ENCODE data around the gene BTBD16.
A peak's percentile ranks its signal among the peaks of the same experiment; 100 is the strongest.

BTBD16 gene

DNA sequence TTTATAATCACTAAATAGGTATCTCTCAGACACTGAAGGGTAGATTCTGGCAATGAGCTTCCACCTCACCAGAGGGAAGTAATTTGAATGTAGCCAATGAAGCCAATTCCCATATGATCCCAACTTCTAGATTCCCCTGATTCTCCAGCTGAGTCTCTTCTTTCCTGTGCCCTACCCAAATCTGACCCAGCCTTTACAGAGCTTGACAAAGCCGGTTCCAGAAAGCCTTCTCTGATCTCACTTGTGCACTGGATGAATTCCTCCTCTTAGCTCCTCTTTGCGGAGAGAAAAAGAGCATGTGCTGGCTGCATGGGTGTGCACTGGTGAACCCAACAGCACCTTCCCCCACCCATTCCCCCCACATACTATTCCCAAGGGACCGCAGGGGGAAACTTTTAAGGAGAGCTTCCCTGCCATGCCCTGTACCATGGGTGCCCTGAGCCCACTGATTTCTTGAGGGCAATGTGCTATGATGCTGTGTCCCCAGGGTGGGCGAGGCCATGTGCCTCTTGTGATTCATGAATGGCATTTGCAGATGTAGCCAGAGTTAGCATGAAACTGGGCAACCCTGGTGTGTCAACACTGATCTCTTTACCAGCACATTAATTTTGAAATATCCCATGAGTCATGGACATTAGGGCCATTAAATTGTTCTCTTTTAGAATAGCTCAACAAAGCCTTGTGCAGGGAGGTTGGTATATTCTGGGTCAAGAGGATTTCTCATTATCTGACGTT, 53.0 kb downstream of the BTBD16 start:
- DNase-seq, result no peak

DNA sequence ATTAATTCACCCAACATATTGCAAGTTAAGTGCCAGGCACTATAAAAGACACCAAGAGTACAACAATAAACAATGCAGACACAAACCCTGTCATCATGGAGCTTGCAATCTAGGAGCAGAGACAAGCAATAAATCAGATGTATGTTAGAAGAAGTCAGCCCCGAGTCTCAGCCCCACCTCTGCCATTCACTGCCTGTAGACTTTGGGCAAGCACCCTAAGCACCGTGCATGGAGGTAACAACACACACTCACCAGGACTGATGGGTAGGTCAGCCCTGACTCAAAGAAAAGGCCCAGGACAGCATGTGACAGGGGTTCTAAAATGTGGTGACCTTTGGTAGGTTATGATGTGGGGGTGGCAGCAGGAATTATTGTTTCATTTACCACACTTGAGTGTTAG, 54.1 kb downstream of the BTBD16 start:
- DNase-seq, result no peak

DNA sequence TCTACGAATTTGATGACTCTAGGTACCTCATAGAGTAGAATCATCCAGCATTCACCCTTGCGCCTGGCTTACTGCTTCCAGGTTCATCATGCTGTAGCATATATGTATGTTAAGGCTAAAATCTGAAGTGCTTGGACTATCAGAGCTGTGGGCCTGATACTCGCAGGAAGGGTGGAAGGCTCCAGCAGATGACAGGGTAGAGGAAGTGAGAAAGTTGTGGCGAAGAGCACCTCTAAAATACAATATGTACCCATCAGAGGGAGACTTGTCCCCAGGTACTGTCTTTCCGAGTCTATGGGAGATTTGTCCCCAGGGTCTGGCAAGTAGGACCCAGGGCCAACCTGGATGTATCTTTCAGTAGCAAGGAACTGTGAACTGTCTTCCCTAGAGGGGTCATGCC, 55.3 kb downstream of the BTBD16 start:
- no peak for DNase-seq

DNA sequence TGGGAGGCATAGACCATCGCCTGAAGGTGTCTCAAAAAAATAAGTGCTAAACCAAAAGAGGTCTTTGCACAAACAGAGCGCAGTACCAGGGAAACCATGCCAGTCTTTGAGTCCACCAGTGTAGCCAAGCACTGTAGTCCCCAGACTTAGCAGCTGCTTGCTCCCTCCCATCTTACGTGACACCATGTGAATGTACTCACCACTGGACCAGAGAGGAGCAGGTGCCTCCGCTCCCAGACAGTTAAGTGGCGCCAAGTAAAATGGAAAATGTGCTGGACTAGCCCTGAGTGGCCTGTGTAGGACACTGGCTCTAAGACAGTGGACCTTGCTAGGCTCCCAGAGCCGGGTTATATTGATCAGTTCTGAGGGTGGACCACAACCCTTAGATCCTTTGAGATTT, 55.7 kb downstream of the BTBD16 start:
- no peak for DNase-seq

DNA sequence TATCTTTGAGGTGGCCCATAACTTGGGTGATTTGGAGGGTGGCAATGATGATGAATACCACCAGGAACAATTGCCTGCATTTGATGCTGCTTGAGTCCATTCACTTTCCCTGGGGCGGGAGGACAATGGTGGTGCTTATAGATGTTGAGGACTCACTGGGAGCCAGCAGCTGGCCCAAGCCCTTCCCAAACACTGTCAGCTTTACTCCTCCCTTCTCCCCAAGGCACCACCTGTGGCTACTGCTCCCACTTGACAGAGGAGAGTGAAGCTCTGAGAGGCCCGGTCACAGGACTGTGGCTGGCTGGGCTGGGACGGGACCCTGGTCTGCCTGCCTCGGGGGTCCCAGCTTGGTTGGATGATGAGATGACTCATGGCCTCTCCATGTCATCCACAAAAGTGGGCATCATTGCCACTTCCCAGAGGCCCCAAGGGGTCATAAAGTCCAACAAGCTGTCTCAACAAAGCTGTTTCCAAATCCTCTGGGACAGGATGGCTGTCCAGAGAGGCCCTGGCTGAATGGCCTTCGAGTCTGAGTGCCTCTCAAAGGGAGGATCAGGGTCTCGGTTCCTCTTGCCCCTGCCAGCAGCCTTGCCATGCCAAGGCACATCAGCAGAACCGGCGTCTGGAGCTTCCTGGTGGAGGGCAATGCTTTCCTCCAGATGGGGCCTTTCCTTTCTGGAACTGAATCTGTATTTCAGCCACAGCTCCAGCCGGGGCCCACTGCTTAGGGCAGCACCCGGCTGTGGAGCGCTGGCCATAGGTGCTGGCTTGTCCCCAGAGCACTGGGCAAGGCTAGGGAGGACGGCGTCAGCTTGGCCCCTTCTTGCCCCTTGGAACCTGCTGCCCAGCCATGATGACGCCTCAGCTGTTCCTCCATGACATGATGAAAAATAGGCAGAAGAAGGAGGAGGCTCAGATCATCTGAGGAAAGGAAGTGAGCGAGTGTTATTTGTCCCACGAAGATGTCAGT, 56.4 kb downstream of the BTBD16 start:
- DNase-seq, result no peak

DNA sequence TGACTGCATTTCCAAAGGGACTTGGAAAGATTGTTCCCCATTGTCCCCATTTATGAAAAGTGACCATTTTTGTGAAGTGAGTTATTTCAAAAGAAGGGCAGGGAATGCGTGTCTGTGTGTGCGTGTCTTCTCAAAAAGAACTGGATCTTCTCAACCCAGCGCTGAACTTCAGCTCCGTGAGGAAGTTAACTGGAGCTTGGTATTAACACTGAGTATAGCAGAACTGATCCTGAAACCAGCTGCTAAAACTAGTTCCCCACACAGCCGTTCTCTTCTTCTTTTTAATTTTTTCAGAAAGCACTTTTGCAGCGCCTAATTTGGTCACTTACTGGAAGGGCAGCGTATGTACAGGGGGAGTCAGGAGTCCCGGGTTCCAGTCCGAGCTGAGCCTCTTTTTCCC, 57.6 kb downstream of the BTBD16 start:
- no peak for DNase-seq

DNA sequence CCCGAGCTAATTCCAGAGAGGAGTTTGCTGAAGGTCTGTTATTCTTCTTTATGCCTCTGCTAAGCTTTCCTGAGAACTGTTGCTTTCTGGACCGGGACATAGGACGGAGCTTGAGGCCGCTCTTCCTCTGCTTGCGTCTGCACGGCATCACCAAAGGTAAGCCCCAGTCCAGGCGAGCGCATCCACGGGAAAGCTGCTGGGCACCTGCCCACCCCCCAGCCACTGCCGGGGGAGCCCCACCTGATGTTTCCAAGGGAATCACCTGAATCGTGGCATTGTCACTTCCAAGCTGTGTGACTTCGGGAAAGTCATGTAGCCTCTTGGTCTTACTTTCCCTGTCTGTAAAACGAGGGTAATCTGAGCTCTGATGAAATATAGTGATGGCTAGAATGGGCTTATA, 58.3 kb downstream of the BTBD16 start:
- no peak for DNase-seq

DNA sequence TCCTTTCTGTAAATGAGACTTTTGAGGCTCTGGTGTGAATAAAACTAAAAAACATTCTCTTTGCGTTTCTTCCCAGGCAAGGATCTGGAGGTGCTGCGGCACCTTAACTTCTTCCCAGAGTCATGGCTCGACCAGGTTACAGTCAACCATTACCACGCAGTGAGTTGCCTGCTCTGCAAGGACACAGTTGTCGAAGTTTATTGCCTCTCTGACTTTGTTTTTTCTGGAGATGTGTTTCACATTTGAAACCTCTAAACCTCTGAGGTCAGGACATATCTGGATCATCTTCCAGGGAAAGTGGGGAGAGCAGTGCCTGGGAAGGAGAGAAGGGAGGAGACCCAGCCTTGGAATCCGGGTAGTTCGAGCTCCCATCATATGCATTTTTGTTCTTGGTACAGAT, 60.0 kb downstream of the BTBD16 start:
- DNase-seq, result no peak

DNA sequence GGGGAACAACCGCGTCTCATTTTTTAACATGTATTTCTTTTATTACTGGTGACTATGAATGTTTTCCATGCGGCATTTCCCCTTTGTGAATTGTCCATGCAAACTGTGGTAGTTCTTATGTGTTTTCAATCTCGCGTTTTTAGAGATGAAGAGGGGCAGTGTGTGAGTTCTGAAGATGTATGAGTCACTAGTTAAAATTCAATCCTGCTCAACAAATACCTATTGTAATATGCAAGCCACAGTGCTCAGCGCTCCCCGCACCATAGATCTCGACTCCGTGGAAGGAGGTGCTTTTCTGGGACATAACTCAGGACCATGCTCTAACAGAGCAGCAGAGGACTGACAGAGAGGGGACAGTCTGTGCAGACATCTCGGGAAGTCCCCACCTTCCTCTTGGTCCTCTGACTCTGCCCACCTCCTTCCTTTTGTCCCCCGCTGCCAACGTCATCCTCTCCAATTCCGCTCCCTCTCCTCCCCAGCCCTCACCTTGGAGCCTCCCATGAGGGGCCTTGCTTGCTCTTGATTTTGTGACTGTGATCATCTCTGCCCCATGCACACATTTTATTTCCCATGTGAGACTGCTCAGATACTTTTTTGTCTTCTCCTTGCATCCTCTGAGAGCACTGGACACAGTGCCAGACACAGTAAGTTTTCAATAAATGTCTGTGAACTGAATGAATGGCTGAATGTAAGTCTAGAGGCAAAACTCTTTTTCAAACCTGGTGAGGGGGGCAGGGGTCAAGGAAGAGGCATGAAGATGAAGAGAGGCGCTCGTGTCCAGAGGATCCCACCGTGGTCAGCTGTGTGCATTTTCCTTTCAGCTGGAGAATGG, 60.7 kb downstream of the BTBD16 start:
- no peak for DNase-seq

DNA sequence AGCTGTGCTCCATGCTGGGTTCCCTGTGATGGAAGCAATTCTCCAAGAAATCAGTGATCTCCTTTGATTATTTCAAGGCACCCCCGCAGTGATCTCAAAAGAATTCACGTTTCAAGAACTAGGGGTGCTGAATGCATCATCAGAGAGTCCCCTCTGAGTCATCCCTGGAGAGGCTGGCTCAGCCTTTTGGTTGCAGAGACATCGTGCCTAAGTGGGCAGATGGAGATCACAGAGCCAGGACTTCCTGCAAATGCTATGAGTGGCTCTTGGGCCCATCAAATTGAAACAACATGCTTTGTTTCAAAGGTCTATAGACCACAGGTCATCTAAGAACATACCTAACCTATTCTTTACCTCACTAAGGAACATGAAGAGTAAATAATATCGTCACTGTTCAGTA, 61.9 kb downstream of the BTBD16 start:
- DNase-seq, result no peak

DNA sequence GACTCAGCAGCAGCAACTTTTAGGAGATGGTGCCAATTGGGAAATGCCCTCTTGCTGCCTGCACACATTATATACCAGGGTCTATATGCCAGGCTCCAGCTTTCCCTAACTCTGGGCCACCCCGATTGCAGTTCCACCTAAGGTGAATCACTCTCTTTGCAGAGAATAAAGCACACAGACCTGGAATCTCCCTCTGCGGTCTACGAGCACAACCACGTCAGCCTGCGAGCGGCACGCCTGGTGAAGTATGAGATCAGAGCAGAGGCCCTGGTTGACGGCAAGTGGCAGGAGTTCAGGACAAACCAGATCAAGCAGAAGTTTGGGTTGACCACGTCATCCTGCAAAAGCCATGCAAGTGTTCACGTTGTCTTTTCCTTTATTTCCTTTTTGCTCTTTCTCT, 65.2 kb downstream of the BTBD16 start:
- DNase-seq, result no peak

DNA sequence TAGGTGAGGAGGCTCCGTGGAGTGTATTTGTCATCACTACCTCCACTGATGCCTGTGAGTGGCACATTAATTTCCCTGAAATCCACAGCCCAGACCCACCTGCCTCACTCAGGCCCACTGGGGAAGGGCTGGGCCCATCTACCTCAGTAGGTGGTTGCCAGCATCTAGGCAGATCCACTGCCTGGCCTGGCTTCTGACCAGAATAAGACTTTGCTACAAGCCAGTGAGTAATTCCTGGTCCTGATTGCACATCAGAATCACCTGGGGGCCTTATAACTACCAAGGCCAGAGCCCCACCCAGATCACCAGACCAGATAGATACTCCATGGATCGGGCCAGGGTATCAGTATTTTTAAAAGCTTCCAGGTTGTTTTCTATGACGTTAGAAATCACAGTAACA, 65.9 kb downstream of the BTBD16 start:
- no peak for DNase-seq

DNA sequence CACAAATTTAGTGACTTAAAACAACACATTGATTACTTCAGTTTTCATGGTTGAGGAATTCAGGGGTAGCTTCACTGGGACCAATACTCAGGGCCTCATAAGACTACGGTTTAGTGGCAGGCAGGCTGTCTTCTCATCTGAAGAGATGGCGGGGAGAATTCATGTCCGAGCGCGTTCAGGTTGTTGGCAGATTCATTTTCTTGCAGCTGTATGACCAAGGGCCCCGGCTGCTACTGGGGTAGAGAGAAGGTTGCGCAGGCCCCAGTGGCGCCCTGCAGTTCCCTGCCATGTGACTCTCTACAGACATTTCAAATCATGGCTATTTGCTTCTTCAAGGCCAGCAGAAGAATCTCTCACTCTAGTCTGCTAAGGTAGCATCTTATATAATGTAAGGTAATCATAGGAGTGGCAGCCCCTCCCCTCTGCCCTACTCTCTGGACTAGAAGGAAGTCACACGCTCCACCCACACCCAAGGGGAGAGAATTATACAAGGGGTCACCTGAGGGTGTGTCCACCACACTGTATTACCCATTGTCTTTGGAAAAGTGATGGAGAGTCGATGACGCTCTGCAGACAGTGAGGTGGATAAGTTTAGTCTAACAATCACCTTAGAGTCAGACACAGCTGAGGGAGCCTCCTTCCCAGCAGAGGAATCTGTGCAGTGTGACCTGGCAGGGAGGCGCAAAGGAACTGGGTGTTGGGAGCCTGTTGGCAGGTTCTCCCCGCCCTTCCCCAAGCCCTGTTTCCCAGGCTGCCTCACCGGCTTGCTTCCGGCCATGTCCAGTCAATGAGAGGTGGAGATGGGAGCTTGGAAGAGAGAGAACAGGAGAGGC, 67.7 kb downstream of the BTBD16 start:
- DNase-seq, result no peak

DNA sequence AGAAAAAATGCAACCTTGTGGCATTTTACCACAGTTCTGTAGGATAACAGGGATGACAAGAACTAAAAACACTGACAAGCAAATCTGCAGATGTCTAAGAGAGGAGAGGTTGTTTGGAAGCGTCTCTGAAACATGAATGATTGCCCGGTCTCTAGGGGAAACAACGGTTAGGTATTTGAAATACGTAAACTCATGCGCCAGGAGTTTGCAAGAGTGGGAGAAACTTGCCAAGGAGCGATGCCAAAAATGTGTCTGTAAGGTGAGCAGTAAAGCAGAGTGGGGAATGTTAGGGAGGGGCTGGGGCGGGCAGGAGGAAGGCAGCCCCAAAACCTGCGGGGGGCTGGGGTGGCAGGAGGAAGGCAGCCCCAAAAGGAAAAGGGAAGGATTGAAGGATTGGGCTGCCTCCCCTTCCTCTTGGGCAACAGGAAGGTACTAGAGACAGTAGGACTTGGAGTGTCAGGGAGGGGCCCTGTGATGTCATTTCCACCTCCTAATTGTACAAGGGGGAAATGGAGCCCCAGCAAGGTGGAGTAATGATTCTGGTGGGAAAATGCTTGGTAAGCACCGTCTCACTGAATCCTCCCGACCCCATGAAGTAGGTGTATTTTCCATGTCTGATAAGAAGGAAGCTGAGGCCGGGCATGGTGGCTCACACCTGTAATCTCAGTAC, 70.2 kb downstream of the BTBD16 start:
- DNase-seq, result no peak

DNA sequence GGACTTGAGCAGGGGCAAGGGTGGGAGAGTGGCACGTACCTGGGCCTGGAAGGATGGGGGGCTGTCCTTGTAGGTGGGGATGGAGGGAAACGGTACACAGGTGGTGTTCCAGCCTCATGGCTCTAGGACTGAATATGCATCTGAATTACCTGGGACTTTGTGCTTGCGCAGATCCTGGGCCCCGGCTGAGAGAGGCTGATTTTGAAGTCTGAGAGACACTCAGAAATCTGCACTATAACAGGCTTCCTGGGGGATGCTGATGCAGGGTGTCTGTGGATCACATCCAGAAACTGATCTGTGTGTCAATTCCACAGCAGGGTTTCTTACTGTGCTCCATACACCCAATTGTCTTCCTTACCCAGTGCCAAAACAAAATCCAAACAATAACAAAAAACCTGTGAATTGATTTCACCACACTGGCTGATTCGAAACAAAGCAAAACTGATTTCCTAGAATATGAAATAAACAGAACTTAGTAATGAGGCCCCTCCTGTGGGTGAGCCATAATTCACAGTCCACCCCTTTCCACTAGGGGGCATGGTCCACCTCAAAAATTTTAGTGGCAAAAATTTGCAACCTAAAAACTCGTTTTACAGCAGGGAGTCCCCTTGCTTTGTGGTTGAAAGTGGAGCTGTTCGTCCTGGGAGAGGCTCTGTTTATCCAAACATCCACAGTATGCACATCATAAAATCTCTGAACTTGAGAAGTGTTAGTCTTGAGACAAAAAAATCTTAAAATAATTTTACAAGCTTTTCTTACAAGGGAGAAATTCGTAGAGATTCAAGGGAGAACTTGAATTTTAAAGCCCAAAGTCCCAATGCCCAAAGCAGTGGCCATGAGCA, 71.4 kb downstream of the BTBD16 start:
- DNase-seq, result peak; percentile 50

DNA sequence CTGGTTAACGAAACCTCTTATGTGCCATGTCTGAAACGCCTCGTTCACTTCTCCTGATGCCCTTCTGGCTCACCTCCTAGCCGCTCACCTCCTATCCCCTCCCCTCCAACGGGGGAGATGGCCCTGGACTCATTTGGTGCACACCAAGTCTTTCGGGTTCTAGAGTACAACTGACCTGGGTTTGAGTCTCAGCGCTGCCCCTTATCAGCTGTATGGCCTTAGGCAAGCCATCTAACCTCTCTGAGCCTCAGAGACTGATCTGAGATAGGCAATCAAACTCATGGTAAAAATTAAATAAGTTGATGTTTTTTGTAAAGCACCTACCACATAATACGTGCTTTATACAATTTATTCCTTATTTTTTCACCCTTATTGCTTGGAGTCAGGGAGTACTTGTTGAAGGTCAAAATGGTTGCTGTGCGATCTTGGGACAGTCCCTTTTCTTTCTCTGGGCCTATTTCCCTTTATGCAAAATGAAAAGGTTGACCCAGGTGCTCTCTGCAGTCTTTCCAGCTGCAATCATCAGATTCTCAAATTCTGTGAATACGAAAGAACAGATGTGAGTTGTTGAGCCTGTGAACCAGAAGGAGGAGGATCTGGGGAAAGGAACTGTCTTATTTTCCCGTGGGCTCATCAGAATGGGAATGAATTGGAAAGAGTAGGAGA, 72.2 kb downstream of the BTBD16 start:
- DNase-seq, result no peak

DNA sequence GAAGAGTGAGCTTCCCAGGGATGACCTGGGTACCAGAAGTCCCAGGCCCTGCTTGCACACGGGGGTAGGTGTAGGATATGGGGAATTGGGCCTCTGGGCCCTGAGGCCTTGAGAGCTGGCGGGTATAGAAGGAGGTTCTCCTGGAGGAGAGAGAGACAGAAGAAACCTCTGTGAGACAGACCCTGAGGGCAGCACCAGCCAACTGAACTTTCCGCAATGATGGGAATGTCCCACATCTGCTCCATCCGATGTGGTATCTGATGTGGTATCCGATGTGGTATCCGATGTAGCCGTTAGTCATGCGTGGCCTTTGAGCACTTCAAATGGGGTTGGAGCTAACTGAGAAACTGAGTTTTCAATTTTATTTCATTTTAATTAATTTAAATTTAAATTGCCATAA, 72.8 kb downstream of the BTBD16 start:
- DNase-seq, result no peak

DNA sequence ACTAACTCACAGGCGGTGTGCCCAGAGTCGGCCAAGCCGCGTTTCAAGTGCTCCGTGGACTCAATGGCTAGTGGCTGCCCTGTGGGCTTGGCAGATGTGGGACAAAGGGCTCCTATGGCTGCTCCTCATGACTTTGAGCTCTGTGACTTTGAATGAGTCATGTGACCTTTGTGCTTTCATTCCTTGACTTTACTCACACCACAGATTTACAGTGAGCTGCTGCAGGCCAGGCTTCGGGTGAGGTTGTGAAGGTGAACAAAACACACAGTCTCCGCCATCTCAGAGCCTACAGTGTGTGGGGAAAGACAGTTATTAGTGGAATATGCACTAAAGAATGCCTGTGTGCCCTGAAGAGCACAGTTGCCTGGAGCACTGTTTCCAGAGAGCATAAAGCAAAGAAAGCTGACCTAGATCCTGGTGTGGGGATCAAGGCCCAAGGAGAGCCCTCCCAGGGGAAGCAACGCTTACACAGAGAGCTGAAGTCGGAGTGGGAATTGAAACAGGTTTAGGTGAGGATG, 73.7 kb downstream of the BTBD16 start:
- DNase-seq, result no peak

DNA sequence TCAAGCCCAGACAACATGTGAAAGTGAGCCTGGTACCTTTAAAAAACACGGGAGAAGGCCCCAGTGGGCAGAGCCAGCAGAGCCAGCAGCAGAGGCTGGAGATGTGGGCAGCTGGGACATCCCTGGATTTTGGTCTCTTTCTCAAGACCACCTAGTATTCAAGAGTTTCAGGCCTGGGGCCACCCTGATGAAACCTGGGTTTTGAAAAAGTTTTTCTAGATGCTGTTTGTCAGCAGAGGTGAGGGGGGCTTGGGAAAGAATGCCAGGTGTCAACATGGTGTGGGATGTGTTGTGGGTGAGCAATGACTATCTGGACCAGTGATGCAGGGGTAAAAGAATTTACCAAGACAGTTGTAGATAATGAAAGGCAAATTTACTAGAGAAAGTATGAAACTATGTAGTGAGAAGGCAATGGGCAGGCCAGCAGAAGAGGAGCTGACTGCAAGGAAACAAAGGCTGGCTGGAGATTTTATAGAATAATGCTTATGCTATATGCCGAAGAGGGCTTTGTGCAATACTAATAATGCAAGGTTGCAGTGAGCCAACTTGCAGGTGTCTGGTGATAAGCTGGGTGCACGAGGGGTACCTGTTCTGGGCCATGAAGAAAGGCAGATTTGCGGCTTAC, 75.3 kb downstream of the BTBD16 start:
- no peak for DNase-seq

Measured in effector CD4-positive, alpha-beta T cell (primary cell).